Endometrium (tissue), 2 donors: ENCODE measurements around the gene TAAR1.
"Not testable (repeated sequence)": the region's sequence is repeated elsewhere in the genome, so short reads cannot be mapped to it uniquely, and the experiment has no call there.

Source experiments
- FAIRE-seq: peaks from 2 replicates; lab custom pipeline; 2012; peaks lifted over from hg19 to GRCh38; lab: Jason Lieb, UNC
- donor health status: control.
- donor health status: control.

Gene TAAR1

GRCh38 chr6:132661906-132662305 is 2.9 kb upstream of the TAAR1 start:
- FAIRE-seq: no peak

- FAIRE-seq: no peak
Observed at GRCh38 chr6:132651062-132651461, 7.9 kb downstream of the TAAR1 start.

DNA sequence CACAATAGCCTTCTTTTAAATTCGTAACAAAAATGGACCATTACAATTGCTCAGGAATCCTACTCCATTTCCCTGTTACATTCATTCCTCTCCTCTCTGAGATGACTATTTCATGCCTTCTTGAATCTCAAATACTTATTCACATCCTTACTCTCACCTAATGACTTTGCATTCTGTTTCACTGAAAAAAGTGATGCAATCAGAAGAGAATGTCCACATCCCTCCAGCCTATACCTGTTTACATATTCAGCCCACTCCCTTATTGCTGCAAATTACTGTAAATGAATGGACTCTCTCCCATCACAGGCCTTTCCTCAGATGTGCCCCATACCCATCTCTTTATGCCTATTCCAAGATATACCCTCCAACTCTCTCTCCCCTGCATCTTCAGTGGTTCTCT is 8.6 kb downstream of the TAAR1 start:
- no peak for FAIRE-seq

- FAIRE-seq: no peak
Observed at GRCh38 chr6:132648828-132649227, 10.2 kb downstream of the TAAR1 start.

- FAIRE-seq: no peak
Observed at GRCh38 chr6:132648356-132648755, 10.6 kb downstream of the TAAR1 start.

- no peak for FAIRE-seq
Observed at GRCh38 chr6:132643547-132643946, 15.4 kb downstream of the TAAR1 start.

- FAIRE-seq: not testable (repeated sequence)
Observed at GRCh38 chr6:132637135-132637534, 21.8 kb downstream of the TAAR1 start.

DNA sequence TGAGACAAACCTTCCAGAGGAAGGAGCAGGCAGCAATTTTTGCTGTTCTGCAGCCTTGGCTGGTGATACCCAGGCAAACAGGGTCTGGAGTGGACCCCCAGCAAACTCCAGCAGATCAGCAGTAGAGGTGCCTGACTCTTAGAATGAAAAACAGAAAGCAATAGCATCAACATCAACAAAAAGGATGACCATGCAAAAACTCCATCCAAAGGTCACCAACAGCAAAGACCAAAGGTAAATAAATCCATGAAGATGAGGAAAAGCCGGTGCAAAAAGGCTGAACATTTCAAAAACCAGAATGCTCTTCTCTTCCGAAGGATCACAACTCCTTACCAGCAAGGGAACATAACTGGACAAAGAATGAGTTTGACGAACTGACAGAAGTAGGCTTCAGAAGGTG is 23.1 kb downstream of the TAAR1 start:
- FAIRE-seq: not testable (repeated sequence)

DNA sequence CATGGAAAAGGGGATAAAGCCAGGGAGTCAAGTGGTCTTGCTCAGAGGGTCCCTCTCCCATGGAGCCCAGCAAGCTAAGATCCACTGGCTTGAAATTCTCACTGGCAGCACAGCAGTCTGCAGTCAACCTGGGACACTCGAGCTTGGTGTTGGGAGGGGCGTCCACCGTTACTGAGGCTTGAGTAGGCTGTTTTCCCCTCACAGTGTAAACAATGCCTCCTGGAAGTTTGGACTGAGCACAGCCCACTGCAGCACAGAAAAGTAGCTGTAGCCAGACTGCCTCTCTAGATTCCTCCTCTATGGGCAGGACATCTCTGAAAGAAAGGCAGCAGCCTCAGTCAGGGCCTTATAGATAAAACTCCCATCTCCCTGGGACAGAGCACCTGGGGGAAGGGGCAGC is 23.7 kb downstream of the TAAR1 start:
- not testable (repeated sequence) for FAIRE-seq

GRCh38 chr6:132634796-132635195 is 24.2 kb downstream of the TAAR1 start:
- FAIRE-seq: no peak

- no peak for FAIRE-seq
Observed at GRCh38 chr6:132633362-132633761, 25.6 kb downstream of the TAAR1 start.

DNA sequence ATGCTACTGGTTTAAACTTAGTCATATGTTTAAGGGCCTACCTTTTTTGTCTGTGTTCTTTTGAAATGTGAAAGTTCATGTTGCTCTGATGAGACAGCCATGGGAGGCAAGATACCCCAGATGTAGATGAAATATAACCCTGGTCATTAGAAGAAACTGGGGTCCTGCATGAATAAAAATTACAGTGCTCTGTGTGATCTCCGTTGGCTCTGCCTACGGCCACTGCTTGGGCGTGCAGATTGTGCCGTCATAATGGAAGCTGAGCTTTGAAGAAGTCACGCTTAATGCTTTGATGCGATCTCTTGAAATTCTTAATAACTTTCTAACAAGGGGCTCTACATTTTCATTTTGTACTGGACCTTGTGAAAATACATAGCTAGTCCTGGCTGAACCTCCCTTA is 34.8 kb downstream of the TAAR1 start, which contains the start of gene TAAR2:
Gene TAAR2 (minus strand): TSS at position 101 of the 400 bp plus-strand sequence. CDS start 0 bp downstream, at position 101.
- no peak for FAIRE-seq

- FAIRE-seq: no peak
Observed at GRCh38 chr6:132623106-132623845, 35.7 kb downstream of the TAAR1 start.

DNA sequence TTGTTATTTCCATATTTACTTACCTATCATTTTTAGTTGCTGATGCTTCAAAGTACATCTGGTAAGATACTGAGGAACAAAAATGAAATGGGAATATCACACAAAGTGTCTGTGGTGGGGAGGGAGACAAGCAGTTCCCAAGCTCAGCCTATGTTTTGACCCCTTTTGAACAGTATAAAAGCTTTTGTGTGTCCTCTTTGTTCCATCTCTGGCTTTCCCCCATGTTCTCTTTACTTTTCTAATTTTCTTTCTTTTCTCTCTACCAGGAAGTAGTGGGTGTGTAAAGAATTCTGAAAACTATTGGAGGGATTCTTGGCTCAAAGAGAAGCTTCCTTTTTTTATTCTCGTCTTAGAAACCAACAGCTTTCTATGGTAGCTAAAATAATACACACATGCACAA is 42.3 kb downstream of the TAAR1 start:
- no peak for FAIRE-seq

GRCh38 chr6:132614554-132614953 is 44.4 kb downstream of the TAAR1 start:
- FAIRE-seq: no peak

DNA sequence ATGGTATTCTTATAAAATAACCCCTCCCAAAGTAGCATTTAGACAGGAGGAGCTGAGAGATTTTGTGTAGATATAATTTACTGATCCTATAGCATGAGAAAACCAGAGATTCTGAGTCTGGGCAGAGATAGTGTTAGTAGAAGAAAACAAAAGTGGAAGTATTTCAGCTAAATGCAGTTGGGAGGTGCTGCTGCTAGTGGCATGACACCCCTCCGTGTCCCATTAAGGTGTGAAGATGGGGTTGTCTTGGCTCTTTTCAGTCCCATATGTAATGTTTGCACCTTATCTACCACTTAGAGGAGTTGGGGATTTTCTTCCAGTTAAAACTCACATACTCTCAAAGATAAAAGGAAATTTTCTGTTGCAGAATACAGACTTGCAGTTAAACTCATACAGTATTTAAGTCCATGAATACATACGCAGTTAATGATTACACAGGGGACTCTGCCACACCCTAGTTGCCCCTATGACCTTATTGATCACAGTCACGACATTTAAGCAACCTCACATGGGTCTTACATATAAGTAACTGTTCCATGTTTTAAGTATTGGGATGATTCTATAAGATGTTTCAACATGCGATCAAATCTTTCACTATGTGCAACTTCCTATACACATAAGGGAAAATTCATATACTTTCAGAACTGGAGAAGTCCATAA is 46.4 kb downstream of the TAAR1 start:
- FAIRE-seq: no peak

DNA sequence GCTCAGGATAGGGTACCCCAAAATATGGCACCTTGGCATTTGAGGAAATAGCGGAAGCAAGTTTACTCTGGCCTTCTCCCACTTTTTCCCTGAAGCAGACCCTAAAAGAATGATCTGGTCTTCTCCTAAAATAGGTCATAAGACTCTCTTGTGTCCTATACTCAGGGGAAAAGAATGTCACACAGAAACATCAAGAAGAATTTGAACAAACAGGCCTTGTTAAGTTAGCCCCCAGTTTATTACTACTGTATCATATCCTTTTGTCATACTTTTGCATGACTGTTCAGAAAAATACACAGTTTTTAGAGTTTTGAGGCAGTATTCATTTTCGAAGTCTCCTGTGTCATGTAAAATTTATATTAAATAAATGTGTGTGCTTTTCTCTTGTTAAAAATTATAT is 47.4 kb downstream of the TAAR1 start:
- no peak for FAIRE-seq

DNA sequence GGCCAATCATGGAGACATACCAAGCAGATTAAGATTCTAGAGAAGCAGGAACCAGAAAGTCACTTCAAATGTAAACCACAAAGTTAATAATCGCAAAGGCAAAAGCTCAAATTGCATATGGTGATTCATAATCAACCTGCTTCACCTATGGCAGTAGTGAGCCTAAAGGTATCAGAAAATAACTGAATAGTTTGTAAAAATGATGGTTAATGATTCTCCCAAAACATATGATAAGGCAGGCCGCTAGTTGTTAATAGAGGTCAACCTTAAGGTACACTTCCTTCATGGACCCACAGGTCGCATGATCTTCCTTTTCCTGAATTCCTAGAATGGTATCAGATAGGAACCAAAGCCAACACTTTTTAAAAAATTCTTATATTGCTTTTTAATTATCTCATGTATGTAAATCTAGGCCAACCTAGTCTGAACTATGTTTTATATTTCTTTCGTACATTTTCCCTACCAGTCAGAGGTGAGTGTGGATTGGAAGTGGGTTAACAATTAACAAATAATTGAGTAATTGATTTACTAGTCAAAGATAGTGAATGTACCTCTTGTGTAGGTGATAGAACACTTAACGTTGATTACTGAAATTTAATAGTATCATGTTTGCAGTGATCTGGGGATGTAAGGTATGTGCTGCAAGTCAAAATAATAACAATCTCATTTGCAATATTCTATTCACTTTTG is 51.3 kb downstream of the TAAR1 start:
- FAIRE-seq: no peak

DNA sequence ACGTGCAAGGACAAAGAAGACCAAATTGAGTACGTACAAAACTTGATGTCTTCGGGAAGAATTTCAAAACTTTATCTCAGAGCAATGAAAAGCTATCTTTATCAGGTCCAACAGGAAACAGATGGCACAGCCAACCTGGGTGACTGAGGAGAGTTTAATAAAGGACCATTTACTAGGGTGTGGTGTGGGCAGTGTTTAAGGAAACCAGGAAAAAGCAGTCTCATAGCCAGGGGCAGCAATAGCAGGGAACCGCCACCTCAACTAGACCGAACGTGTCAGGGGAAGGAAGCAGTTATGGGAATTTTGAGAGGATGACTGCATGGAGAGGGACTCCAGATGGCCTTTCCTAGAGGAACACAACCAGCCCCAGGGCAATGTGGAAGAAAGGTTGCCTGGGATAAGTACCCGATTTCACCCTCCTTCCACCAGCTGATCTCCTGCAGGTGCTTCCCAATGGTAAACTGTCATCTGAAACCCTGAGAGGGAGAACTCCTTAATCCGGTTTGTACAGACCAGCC is 54.3 kb downstream of the TAAR1 start:
- FAIRE-seq: no peak

DNA sequence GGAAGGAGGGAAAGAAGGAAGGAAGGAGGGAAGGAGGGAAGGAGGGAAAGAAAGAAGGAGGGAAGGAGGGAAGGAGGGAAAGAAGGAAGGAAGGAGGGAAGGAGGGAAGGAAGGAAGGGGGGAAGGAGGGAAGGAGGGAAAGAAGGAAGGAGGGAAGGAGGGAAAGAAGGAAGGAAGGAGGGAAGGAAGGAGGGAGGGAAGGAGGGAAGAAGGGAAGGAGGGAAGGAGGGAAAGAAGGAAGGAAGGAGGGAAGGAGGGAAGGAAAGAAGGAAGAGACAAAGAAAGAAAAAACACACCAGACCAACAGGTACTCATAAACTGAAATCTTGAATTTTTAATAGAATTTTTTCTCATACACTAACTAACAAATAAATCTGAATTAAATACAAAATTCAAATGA is 58.1 kb downstream of the TAAR1 start:
- not testable (repeated sequence) for FAIRE-seq

DNA sequence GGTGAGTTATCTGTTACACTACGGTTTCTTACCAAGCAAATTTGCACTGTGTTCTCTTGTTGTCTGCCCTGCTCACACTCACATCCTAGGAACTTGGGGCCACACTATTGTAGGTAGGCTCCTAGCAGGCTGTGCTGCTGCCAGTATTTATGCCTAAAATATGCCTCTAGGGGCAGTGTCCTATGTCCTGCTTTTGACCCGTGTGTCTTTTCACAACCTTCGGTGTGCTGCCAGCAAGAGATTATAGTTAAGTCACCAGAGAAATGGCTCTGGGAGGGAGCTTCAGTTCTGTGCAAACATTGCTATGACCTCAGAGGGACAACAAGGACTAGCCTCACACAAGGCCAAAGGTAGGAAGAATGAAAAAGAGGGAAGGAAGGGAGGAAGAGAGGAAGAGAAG is 60.5 kb downstream of the TAAR1 start:
- no peak for FAIRE-seq

DNA sequence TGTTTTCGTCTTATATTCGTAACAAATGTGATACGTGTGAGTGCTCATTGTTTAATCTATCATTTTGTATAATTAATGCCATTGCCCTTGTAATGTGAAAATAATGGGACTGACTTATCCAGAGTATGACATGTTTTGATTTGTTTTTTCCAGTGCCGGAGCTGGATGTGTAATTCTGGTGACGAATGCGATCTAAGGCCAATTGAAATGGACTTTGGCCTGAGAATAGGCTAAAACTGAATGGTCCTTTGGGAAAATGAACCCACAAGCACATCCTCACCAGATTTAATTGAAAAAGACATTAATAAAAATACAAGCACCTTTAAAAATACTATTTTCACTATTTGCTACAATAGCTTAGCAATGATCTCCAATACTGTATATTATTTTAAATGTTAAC is 62.8 kb downstream of the TAAR1 start:
- no peak for FAIRE-seq
